WERI-Rb-1 (cell line): Measurements from ENCODE around the gene KLHL24.

ENCODE experiments used
- DNase-seq: peaks from one replicate; pipeline ENCODE4 v3.0.0-alpha.2; 2020
- H3K27ac ChIP-seq: fragments of 250-450 bp; sonication (Bioruptor Pico); 2 replicates; pipeline ENCODE4 v1.5.1; 2020; ENCODE audit warnings: mild to moderate bottlenecking, moderate library complexity
- H3K27me3 ChIP-seq: fragments of 250-450 bp; sonication (Bioruptor Pico); 2 replicates; pipeline ENCODE4 v1.5.1; 2021; ENCODE audit warnings: mild to moderate bottlenecking, low read depth, moderate library complexity; ENCODE audit not compliant: insufficient read depth, severe bottlenecking
- H3K36me3 ChIP-seq: fragments of 250-450 bp; sonication (Bioruptor Pico); 2 replicates; pipeline ENCODE4 v1.5.1; 2020; ENCODE audit warnings: mild to moderate bottlenecking, moderate library complexity
- H3K4me3 ChIP-seq: 2 replicates; pipeline ENCODE4 v1.5.1; 2011; ENCODE audit warnings: low read depth, mild to moderate bottlenecking, control low read depth, low read length
- H3K9me3 ChIP-seq: fragments of 250-450 bp; sonication (Bioruptor Pico); 2 replicates; pipeline ENCODE4 v1.5.1; 2021; ENCODE audit warnings: mild to moderate bottlenecking, moderate library complexity; ENCODE audit not compliant: severe bottlenecking
- TF ChIP-seq, protein P1 (sequence below): IDR thresholded peaks from 2 replicates; pipeline ENCODE4 v1.5.1; 2011; ENCODE audit warnings: low read depth, mild to moderate bottlenecking, control low read depth, inconsistent platforms, low read length

Gene KLHL24, protein sequence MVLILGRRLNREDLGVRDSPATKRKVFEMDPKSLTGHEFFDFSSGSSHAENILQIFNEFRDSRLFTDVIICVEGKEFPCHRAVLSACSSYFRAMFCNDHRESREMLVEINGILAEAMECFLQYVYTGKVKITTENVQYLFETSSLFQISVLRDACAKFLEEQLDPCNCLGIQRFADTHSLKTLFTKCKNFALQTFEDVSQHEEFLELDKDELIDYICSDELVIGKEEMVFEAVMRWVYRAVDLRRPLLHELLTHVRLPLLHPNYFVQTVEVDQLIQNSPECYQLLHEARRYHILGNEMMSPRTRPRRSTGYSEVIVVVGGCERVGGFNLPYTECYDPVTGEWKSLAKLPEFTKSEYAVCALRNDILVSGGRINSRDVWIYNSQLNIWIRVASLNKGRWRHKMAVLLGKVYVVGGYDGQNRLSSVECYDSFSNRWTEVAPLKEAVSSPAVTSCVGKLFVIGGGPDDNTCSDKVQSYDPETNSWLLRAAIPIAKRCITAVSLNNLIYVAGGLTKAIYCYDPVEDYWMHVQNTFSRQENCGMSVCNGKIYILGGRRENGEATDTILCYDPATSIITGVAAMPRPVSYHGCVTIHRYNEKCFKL

DNA sequence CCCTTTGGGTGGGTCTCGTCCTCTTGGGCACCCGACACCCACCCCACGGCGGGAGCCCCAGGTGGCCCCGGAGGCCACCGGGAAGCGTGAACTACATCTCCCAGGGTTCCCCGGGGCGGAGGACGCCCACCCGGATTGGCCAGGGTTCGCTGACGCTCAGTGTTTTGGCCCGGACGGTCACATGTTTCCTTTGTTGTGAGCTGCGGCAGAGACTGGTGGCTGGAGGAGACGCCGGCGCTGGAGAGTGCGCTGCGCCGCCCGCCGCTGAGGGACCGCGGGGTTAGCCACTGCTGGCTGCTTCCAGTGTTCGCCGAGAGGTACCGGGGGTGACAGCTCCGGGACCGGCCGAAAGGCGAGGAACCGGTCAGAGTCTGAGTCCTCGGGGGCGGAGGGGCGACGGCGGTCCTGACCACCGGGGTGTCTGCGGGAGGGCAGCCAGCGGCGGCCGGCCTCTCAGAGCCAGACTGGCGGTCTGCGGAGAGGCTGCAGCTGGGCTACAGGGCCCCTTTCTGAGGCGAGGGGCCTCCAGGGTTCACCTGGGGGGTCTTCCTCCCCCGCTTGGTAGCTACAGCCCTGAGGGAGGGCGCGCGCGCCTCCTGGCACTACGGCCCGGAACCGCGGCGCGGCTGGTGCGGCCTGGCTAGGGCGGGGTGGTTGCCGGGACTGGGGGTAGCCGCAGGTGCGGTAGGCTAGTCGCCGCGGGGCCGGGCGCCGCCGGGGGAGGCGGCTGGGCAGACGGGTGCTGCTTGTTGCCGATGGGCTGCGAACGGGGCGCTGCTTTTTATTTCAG lies at the start of gene KLHL24:
KLHL24 (plus strand) TSS at position 193 of the 790 bp plus-strand sequence. CDS start 14,734 bp downstream, outside the sequence.
- Histone ChIP-seq H3K36me3 (peaks cover 4% of the 10 kb centered on the region; the same call in 1 of the 2 replicates), H3K4me3 (peak within 1 kb of the TSS; percentile 92), H3K9me3 (no peaks in the 10 kb centered on the region), H3K27me3 (no peaks in the 10 kb centered on the region), H3K27ac (peak within 1 kb of the TSS; percentile 98)
- DNase-seq, result peak; percentile 93
- TF ChIP-seq, protein P1, sequence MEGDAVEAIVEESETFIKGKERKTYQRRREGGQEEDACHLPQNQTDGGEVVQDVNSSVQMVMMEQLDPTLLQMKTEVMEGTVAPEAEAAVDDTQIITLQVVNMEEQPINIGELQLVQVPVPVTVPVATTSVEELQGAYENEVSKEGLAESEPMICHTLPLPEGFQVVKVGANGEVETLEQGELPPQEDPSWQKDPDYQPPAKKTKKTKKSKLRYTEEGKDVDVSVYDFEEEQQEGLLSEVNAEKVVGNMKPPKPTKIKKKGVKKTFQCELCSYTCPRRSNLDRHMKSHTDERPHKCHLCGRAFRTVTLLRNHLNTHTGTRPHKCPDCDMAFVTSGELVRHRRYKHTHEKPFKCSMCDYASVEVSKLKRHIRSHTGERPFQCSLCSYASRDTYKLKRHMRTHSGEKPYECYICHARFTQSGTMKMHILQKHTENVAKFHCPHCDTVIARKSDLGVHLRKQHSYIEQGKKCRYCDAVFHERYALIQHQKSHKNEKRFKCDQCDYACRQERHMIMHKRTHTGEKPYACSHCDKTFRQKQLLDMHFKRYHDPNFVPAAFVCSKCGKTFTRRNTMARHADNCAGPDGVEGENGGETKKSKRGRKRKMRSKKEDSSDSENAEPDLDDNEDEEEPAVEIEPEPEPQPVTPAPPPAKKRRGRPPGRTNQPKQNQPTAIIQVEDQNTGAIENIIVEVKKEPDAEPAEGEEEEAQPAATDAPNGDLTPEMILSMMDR, result no peak

DNA sequence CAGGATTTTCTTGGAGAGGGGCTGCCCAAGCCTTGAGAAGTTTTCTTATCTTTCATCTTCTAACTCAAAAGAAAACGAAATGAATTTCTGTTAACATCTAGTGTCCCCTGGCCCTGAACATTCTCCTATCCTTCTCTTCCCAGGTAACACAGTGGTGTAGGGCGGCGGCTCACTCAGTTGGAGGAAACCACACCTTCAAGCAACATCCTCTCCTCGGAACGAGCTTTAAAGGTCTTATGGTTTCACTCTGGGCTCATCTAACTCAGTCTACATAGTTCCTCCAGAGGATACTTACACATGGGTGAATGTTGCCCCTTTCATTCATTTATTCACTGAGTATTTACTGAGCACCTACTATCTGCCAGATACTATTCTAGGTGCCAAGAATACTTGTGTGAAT lies 48.9 kb upstream of the KLHL24 start:
- TF ChIP-seq, protein P1, result no peak
- Histone ChIP-seq H3K27me3 (no peaks in the 10 kb centered on the region), H3K9me3 (no peaks in the 10 kb centered on the region)

DNA sequence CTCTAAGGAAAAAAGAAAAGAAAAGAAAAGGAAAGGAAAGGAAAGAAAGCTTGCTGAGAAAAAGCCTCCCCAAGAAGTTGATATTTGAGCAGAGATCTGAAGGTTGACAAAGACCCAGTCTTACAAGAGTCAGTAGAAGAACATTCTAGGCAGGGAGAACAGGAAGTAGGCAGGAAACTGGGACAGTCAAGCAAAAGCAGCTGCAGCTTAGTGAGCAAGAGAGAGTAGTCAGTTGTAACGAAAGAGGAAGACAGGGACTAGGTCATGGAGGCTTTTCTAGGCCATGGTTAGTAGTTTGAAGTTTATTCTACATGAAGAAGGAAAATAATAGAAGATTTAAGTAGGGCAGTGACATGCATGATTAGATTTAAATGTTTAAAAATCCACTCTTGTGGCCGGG lies 48.1 kb upstream of the KLHL24 start:
- no peaks in the 10 kb centered on the region for H3K36me3 ChIP-seq
- TF ChIP-seq, protein P1, result no peak
- no peaks in the 10 kb centered on the region for H3K9me3 ChIP-seq
- no peak overlapping the region for H3K27ac ChIP-seq
- no peaks in the 10 kb centered on the region for H3K27me3 ChIP-seq
- no peak for DNase-seq
- H3K4me3 ChIP-seq, result no peak overlapping the region

More for the DNA sequence above, 48.9 kb upstream of the KLHL24 start:
- H3K36me3 ChIP-seq, result no peaks in the 10 kb centered on the region
- H3K4me3 ChIP-seq, result no peak overlapping the region
- no peak overlapping the region for H3K27ac ChIP-seq
- DNase-seq, result no peak

DNA sequence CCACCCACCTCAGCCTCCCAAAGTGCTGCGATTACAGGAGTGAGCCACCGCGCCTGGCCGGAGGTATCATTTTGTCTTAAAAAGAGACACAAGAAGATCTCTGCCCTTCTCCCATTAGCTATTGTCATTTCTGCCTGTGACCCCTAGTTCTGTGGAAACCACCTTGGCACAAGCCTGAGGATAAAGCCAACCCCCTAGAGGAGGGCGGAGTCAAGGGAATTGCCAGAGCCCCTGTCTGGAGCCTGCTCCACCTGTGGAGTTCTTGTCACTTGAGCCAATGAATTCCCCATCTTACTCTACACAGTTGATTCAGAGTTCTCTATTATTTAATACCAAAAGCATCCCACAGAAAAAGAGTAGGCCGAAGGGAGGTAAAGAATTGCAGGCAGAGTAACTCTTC lies 45.0 kb upstream of the KLHL24 start:
- Histone ChIP-seq H3K9me3 (no peaks in the 10 kb centered on the region), H3K27ac (no peak overlapping the region), H3K4me3 (no peak overlapping the region), H3K27me3 (no peaks in the 10 kb centered on the region), H3K36me3 (no peaks in the 10 kb centered on the region)
- no peak for DNase-seq
- TF ChIP-seq, protein P1, result no peak

DNA sequence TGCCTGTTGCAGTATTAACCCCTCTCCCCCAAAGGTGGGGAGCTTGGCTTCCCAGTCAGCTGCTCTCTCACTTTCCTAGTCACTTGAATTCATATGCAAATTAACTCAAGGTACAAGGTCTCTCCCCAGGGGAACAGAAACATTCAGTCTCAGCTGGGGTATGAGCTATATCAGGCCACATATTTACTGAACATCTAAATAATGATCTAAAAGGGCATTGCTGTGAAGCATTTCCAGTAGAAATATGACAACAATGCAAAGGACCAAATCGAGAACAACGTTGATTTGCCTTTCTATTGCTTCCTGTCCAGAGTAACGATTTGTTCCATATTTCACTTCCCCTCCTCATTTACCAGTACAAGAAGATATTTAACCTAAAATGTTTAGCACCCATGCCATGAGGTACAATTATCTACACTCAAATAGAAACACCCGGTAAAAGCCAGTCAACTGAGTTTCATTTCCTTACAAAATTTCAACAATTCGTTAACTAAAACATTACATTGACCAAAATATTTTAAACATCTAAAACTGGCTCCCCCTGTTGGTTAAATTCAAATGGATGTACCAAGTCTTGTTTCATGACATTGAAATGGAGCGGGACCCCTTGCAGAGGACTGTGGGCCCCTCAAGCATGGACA lies 43.4 kb upstream of the KLHL24 start:
- no peak for DNase-seq
- no peaks in the 10 kb centered on the region for H3K9me3 ChIP-seq
- no peaks in the 10 kb centered on the region for H3K36me3 ChIP-seq
- TF ChIP-seq, protein P1, result no peak
- H3K27ac ChIP-seq, result no peak overlapping the region
- H3K27me3 ChIP-seq, result no peaks in the 10 kb centered on the region
- no peak overlapping the region for H3K4me3 ChIP-seq
